Measurements from ENCODE around the gene TMPRSS4.

- no peak for TF ChIP-seq CHD1 (IDR thresholded peaks at IDR 0.05; ENCODE audit: low read depth, low read length)
- no peak for TF ChIP-seq CTCF (conservative IDR thresholded peaks at IDR 0.05; ENCODE audit: low read depth, low read length)
Observed at GRCh38 chr11:118028626-118029025, 48.3 kb upstream of the TMPRSS4 start.

Measured in IMR-90 (cell line).